ENCODE data around the gene INTS15. TPM values are rescaled to one million over a fixed set of nuclear protein-coding genes. Genes with fewer than 3 reads are reported as not detected.
"Not testable (repeated sequence)": the region's sequence is repeated elsewhere in the genome, so short reads cannot be mapped to it uniquely, and the experiment has no call there.

The INTS15 gene
- total RNA-seq, 3 donors from 2014 or later: 24.5 to 38.5 (median 26.2) TPM

DNA sequence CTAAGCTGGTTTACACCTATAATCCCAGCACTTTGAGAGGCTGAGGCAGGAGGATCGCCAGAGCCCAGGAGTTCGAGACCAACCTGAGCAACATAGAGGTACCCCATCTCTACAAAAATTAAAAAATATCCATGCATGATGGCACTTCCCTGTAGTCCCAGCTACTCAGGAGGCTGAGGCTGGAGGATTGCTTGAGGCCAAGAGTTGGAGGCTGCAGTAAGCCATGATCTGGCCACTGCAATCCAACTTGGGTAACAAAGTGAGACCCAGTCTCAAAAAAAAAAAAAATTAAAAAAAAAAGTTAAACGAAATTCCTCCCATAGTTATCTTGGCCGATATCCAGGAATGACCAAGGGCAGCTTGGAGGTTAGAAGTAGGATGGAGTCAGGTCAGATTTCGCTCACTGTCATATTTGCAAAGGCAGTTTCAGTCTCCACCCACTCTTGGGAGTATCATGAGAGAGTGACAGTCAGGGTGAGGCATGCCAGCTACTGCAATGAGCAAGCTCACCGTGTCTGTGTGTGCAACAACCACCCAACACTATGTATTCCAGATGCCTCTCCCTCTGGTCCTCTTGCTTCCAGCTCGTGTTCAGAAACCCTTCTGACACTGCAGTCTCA, 18.6 kb upstream of the INTS15 start:
- TF ChIP-seq, protein P1, sequence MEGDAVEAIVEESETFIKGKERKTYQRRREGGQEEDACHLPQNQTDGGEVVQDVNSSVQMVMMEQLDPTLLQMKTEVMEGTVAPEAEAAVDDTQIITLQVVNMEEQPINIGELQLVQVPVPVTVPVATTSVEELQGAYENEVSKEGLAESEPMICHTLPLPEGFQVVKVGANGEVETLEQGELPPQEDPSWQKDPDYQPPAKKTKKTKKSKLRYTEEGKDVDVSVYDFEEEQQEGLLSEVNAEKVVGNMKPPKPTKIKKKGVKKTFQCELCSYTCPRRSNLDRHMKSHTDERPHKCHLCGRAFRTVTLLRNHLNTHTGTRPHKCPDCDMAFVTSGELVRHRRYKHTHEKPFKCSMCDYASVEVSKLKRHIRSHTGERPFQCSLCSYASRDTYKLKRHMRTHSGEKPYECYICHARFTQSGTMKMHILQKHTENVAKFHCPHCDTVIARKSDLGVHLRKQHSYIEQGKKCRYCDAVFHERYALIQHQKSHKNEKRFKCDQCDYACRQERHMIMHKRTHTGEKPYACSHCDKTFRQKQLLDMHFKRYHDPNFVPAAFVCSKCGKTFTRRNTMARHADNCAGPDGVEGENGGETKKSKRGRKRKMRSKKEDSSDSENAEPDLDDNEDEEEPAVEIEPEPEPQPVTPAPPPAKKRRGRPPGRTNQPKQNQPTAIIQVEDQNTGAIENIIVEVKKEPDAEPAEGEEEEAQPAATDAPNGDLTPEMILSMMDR (IDR thresholded peaks at IDR 0.05): no peak
- Histone ChIP-seq H3K4me3 (no peak overlapping the region), H3K4me1 (ENCODE audit: low read depth) (no peaks in the 10 kb centered on the region), H3K9me3 (no peaks in the 10 kb centered on the region), H3K36me3 (ENCODE audit: low read depth) (no peaks in the 10 kb centered on the region)
- no peak for DNase-seq
- intact Hi-C loops (cut with DNase I, micrococcal nuclease): no loop called here
- ATAC-seq: no peak

DNA sequence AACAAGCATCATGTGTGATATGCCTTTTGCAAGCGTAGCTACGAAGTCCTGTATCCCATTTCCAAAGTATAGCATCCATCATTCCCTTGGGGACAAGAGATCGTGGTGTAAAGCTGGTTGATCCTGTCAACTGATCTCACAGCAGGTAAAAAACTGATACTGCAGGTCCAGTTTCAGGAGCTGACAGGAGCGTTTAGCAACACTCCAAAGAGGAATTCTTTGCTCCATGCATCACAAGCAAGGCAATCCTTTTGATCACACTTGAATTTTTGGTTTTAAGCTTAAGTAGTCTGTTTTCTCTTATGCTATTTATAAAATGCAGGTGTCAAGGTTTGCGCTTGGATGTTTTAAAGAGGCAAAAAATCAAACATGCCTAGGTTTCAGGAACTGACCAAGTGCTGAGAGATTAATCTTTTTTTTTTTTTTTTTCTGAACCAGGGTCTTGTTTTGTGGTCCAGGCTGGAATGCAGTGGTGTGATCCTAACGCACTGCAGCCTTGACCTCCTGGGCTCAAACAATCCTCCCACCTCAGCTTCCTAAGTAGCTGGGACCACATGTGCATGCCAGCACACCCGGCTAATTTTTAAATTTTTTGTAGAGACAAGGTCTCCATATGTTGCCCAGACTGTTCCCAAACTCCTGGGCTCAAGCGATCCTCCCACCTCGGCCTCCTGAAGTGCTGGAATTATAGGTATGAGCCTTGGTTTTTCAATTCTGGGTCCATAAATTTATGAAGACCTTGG, 14.4 kb upstream of the INTS15 start:
- peaks cover 4% of the 10 kb centered on the region for H3K4me1 ChIP-seq (ENCODE audit: low read depth)
- no peaks in the 10 kb centered on the region for H3K9me3 ChIP-seq
- DNase-seq: no peak
- TF ChIP-seq, protein P1 (IDR thresholded peaks at IDR 0.05): no peak
- intact Hi-C loops (cut with DNase I, micrococcal nuclease): no loop called here
- H3K4me3 ChIP-seq: no peak overlapping the region
- H3K36me3 ChIP-seq (ENCODE audit: low read depth): no peaks in the 10 kb centered on the region
- no peak for ATAC-seq

DNA sequence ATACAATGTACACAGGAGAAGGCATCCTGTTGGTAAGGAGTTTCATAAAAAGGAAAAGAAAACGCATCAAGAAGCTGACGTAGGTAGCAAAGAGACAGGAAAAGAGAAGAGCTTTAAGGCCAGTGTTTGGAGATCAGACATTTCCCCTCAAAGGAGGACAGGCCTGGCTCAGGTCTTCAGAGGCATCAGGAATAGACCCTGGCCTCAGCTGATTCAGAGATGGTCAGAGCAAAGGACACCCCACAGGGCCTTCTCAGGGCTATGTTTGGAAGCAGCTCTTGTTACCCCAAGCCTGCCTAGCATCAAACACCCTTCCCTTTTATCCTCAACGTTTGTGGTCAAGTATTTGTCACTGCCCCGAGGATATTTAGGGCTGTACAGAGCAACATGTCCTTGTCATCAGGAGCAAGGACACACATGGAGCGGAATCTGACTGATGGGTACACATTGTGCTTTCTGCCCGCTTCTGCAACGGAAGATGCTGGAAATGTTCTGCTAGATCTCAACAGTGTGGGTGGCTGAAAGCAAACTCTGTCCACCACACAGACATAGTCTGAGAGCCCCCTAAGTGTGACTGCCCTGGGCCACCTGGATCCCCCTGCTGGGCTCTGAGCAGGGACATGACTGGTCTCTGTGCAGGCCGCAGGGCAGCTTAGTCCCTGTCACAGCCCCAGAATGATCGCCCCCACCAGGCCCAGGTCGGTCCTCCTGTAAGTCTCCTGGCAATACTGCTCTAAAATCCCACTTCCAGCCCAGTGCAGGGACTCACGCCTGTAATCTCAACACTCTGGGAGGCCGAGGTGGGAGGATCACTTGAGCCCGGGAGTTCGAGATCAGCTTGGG, 13.6 kb upstream of the INTS15 start:
- intact Hi-C loops (cut with DNase I, micrococcal nuclease): no loop called here
- TF ChIP-seq, protein P1 (IDR thresholded peaks at IDR 0.05): no peak
- DNase-seq (peak in 1 of 3 donors; percentile 37), ATAC-seq (no peak)
- H3K4me1 ChIP-seq (ENCODE audit: low read depth): peaks cover 4% of the 10 kb centered on the region
- no peaks in the 10 kb centered on the region for H3K9me3 ChIP-seq
- no peaks in the 10 kb centered on the region for H3K36me3 ChIP-seq (ENCODE audit: low read depth)
- H3K4me3 ChIP-seq: no peak overlapping the region

DNA sequence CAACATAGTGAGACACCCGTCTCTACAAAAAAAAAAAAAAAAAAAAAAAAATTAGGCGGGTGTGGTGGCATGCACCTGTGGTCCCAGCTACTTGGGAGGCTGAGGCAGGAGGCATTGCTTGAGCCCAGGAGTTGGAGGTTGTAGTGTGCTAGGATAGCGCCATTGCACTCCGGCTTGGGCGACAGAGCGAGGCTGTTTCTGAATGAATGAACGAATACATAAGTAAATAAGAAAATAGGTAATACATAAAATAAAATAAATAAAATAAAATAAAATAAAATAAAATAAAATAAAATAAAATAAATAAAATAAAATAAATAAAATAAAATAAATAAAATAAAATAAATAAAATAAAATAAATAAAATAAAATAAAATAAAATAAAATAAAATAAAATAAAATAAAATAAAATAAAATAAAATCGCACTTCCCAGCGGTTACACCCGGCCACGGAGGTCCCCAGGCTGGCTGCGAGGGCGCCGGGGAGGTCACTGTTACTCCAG, 12.9 kb upstream of the INTS15 start:
- H3K36me3 ChIP-seq (ENCODE audit: low read depth); ATAC-seq; H3K4me1 ChIP-seq (ENCODE audit: low read depth); H3K9me3 ChIP-seq; intact Hi-C loops (cut with DNase I, micrococcal nuclease): not testable (repeated sequence)
- H3K4me3 ChIP-seq: peak overlapping the region; percentile 44
- DNase-seq: peak in 2 of 3 donors; percentile 27 to 46

DNA sequence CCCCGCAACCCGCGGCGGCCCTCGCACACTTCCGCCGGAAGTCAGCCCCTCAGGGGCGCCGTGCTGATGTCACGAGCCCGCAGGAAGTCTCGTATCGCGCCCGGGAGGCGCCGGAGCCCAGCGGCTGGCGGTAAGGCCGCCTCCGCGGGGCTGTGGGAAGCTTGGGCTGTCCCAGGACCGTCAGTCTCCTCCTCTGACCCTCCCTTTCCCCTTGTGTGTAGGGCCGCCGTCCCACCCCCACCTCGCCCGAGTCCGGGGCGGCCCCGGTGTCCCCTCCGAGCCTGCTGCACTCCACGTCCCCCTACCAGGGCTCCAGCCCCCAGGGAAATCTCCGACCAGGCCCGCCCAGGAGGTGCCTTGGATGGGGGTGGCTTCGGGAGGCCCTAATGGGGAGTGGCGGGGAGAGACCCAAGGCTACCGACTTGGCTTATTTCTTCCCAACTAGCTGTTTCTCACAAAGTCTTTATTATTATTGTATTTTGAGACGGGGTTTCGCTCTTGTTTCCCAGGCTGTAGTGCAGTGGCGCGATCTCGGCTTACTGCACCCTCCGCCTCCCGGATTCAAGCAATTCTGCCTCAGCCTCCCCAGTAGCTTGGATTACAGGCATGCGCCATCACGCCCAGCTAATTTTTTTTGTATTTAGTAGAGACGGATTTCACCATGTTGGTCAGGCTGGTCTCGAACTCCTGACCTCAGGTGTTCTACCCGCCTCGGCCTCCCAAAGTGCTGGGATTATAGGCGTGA, 12.3 kb upstream of the INTS15 start, which contains the start of gene ZDHHC4:
ZDHHC4 (plus strand) TSS at position 86 of the 745 bp plus-strand sequence. CDS start 3,108 bp downstream, outside the sequence.
- Histone ChIP-seq H3K4me1 (ENCODE audit: low read depth) (peaks cover 4% of the 10 kb centered on the region), H3K36me3 (ENCODE audit: low read depth) (peaks cover 5% of the 10 kb centered on the region), H3K4me3 (peak within 1 kb of the TSS; percentile 44), H3K9me3 (no peaks in the 10 kb centered on the region)
- peak; percentile 99 for ATAC-seq
- TF ChIP-seq, protein P1 (IDR thresholded peaks at IDR 0.05): no peak
- intact Hi-C loops (cut with DNase I, micrococcal nuclease): no loop called here
- peak; percentile 89 to 94 (median 92) for DNase-seq

All from mucosa of descending colon (tissue), 3 donors.